NCI-H1694 (cell line): ENCODE measurements around the gene SLC35E2B.

ENCODE experiments used
- DNase-seq: peaks from one replicate; lab custom pipeline; 2025; lab: John Stamatoyannopoulos, UW

SLC35E2B gene

GRCh38 chr1:1610796-1611195 lies 81.8 kb downstream of the SLC35E2B start:
- DNase-seq, result no peak

GRCh38 chr1:1609822-1610485 lies 82.6 kb downstream of the SLC35E2B start:
- no peak for DNase-seq
